ENCODE data around the gene SFMBT2.

DNA sequence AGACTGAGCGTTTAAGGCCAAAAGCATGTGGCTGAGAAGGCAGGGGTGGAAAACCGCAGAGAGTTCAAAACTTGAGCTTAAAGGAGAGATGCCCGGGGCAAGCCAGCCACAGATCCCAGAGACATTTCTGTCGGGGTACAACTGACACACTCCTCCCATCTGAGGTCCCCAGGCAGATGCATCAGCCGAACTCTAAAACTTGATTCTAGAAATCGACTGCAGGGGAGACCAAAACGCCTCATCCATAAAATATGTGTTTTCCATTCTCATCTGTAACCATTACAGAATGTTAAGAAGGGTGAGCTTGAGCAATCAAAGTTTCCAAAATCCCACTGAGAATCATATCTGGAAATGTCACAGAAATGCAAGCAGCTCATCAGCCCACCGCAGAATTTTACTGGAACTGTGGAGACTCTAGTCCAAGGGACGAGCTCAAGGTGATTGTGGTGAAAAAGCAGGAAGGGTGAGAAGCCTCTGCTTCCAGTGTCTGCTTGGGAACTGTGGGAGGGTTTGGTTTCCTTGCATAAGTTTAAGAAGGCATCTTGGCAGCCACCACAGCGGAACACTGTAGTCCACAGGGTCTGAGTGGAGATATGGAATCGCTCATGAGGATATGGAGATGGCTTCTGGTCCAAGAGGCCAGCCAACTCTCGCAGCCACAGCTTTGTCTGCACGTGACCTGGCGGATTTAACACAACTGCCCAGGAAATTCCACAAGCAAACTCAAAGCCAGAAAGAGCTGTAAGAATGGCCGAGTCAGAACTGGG, 249.2 kb downstream of the SFMBT2 start:
- TF ChIP-seq GATA2 (IDR thresholded peaks at IDR 0.05; ENCODE audit: low read depth, low read length) (no peak), GATA3 (IDR thresholded peaks at IDR 0.05; ENCODE audit: low read depth, low read length) (no peak)
